HepG2 (cell line): ENCODE data around the gene AHNAK. TPM values are rescaled to one million over a fixed set of nuclear protein-coding genes. Genes with fewer than 3 reads are reported as not detected.
A peak's percentile ranks its signal among the peaks of the same experiment; 100 is the strongest.

ENCODE experiments used
- CEBPB ChIP-seq: IDR thresholded peaks from 2 replicates; pipeline ENCODE4 v1.6.1; 2011; ENCODE audit warnings: low read depth, low read length, improper control_type of control experiment, borderline replicate concordance
- JARID2 ChIP-seq: sonication (generic); formaldehyde crosslinking; IDR thresholded peaks from 2 replicates; pipeline ENCODE4 v1.8.1; 2023; ENCODE audit warnings: missing genetic modification reagents, inconsistent platforms; ENCODE audit not compliant: insufficient replicate concordance
- KMT2A ChIP-seq: sonication (generic); formaldehyde crosslinking; IDR thresholded peaks from 2 replicates; pipeline ENCODE4 v1.4.0; 2020; ENCODE audit warnings: missing genetic modification reagents
- PHF8 ChIP-seq: sonication (generic); formaldehyde crosslinking; IDR thresholded peaks from 2 replicates; pipeline ENCODE4 v1.5.0; 2020; ENCODE audit warnings: missing genetic modification reagents
- SIN3B ChIP-seq: fragments of 150-350 bp; IDR thresholded peaks from 2 replicates; pipeline ENCODE4 v1.6.1; 2014; ENCODE audit warnings: low read length
- SSRP1 ChIP-seq: IDR thresholded peaks from 2 replicates; pipeline ENCODE4 v1.6.1; 2016; ENCODE audit warnings: control low read depth
- STAT5B ChIP-seq: sonication (generic); formaldehyde crosslinking; IDR thresholded peaks from 2 replicates; pipeline ENCODE4 v1.4.0; 2020; ENCODE audit warnings: missing genetic modification reagents
- TCF12 ChIP-seq, 2 experiments: fragments of 450-650 bp in 1 of 2; sonication (generic) in 1 of 2; formaldehyde crosslinking in 1 of 2; IDR thresholded peaks; 2 replicates each; pipeline versions ENCODE4 v1.6.1 to v1.8.0; 2017 to 2022; ENCODE audit warnings: antibody characterized with exemption in 1 of 2, mild to moderate bottlenecking in 1 of 2, missing genetic modification reagents in 1 of 2, moderate library complexity in 1 of 2
- ZMYM4 ChIP-seq: sonication (generic); formaldehyde crosslinking; IDR thresholded peaks from 2 replicates; pipeline ENCODE4 v1.8.1; 2023; ENCODE audit warnings: mild to moderate bottlenecking, missing genetic modification reagents
- ZNF207 ChIP-seq: fragments of 450-650 bp; IDR thresholded peaks from 2 replicates; pipeline ENCODE4 v1.6.1; 2016; ENCODE audit warnings: antibody characterized with exemption, borderline replicate concordance
- ZNF225 ChIP-seq: sonication (generic); formaldehyde crosslinking; IDR thresholded peaks from 2 replicates; pipeline ENCODE4 v1.4.0; 2020; ENCODE audit warnings: mild to moderate bottlenecking, missing genetic modification reagents
- ZNF282 ChIP-seq: fragments of 450-650 bp; IDR thresholded peaks from 2 replicates; pipeline ENCODE4 v1.6.1; 2018; ENCODE audit not compliant: partially characterized antibody
- ZNF30 ChIP-seq: sonication (generic); formaldehyde crosslinking; IDR thresholded peaks from 2 replicates; pipeline ENCODE4 v1.5.0; 2020; ENCODE audit warnings: mild to moderate bottlenecking, missing genetic modification reagents
- ZNF367 ChIP-seq: sonication (generic); formaldehyde crosslinking; IDR thresholded peaks from 2 replicates; pipeline ENCODE4 v1.4.0; 2020; ENCODE audit warnings: missing genetic modification reagents, borderline replicate concordance
- ZNF460 ChIP-seq: sonication (generic); formaldehyde crosslinking; IDR thresholded peaks from 2 replicates; pipeline ENCODE4 v1.5.1; 2020; ENCODE audit warnings: missing genetic modification reagents, mild to moderate bottlenecking, borderline replicate concordance
- ZNF597 ChIP-seq: sonication (generic); formaldehyde crosslinking; IDR thresholded peaks from 2 replicates; pipeline ENCODE4 v1.5.0; 2020; ENCODE audit warnings: missing genetic modification reagents
- ZNF766 ChIP-seq: sonication (generic); formaldehyde crosslinking; IDR thresholded peaks from 2 replicates; pipeline ENCODE4 v1.5.0; 2020; ENCODE audit warnings: missing genetic modification reagents, borderline replicate concordance
- polyA plus RNA-seq, 8 experiments: library from polyadenylated mRNA; depleted of rRNA in 3 of 8; stranded (reverse) in 7 of 8; unstranded in 1 of 8; fragments of >200 nt; fragmentation: Illumina TruSeq in 4 of 8; extraction: Trizol in 4 of 8; gene quantifications; 2 replicates each; pipeline versions ENCODE4 v1.2.1 to v1.2.3, GENCODE V29; 2011 to 2016; ENCODE audit warnings: low read depth in 4 of 8, missing spikeins in 1 of 8, mixed read lengths in 1 of 8; ENCODE audit not compliant: insufficient read depth in 1 of 8
- total RNA-seq, 5 experiments: library from RNA; depleted of rRNA; stranded (reverse); fragments of >200 nt; fragmentation: Illumina TruSeq; extraction: Trizol; gene quantifications; 2 replicates each; pipeline ENCODE4 v1.2.3, GENCODE V29; 2016; ENCODE audit warnings: low read depth in 1 of 5
- TF ChIP-seq, protein P1 (sequence below): sonication (generic); formaldehyde crosslinking; IDR thresholded peaks from 2 replicates; pipeline ENCODE4 v1.9.0; 2022; ENCODE audit warnings: missing genetic modification reagents, mild to moderate bottlenecking, borderline replicate concordance
- TF ChIP-seq, protein P2 (sequence below): sonication (generic); formaldehyde crosslinking; IDR thresholded peaks from 2 replicates; pipeline ENCODE4 v1.5.0; 2020; ENCODE audit warnings: missing genetic modification reagents
- TF ChIP-seq, protein P3 (sequence below): sonication (generic); formaldehyde crosslinking; IDR thresholded peaks from 2 replicates; pipeline ENCODE4 v1.9.0; 2021; ENCODE audit warnings: missing genetic modification reagents, borderline replicate concordance
- TF ChIP-seq, protein P4 (sequence below): sonication (generic); formaldehyde crosslinking; IDR thresholded peaks from 2 replicates; pipeline ENCODE4 v1.4.0; 2020; ENCODE audit warnings: mild to moderate bottlenecking, missing genetic modification reagents

Gene AHNAK
- total and polyA plus RNA-seq, 2 of the 13 experiments (the other 11 are each of a cell fraction or from before 2014, with no cell fraction given) = 23.4 to 25.0 TPM

DNA sequence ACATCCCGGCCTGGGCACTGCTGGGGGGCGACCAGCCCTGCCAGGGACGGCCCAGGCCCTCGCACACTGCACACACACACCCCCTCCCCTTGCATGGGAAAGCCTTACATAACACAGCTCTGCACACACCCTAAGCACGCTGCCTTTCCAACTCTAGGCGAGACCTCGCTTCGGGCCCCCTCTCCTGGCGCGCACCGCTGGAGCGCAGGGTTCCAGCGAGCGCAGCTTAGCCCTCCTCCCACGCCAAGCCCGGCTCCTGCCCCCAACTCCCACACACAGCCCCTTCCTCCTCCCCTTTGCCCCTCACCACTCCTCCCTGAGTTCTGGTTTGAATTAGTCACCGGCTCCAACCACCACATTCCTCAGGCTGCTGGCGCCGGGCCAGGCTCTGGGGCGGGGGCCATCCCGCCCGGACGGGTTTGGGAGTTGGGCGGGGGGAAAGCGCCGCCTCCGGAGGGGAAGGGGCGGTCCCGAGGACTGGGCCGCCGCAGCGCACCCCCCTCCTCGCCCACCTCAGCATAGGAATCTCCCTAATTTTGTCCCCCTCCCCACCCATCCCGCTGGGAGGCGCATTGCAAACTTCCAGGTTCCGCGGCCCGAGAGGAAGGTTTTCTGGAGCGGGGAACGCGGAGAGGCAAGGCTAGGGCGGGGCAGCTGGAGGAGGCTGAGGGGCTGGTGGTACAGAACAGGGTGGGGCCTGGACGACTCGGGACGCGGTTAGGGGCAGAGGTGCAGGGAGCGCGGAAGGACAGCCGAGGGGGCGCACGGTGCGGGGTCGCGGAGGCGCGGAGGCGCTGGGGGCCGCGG is 966 bp downstream of the AHNAK start (continued):
- TF ChIP-seq SIN3B (no peak), ZNF207 (no peak), KMT2A (CRISPR knock-in tag) (peak; percentile 72), SSRP1 (CRISPR knock-in tag) (no peak), JARID2 (CRISPR knock-in tag) (no peak), ZNF766 (CRISPR knock-in tag) (no peak), STAT5B (CRISPR knock-in tag) (no peak), ZNF30 (no peak), ZNF597 (no peak), ZNF282 (no peak), ZNF460 (CRISPR knock-in tag) (peak; percentile 73; the same call in 1 of the 2 replicates), ZNF225 (CRISPR knock-in tag) (no peak), ZNF367 (no peak), CEBPB (no peak), TCF12 (IDR thresholded peaks at IDR 0.05) (no peak), TCF12 (CRISPR knock-in tag; IDR thresholded peaks at IDR 0.05) (no peak), PHF8 (no peak; the same call in none of the 2 replicates), ZMYM4 (CRISPR knock-in tag) (0 out of 2 replicates have a peak, but pooled peaks have one; percentile 62)
- TF ChIP-seq, protein P1, sequence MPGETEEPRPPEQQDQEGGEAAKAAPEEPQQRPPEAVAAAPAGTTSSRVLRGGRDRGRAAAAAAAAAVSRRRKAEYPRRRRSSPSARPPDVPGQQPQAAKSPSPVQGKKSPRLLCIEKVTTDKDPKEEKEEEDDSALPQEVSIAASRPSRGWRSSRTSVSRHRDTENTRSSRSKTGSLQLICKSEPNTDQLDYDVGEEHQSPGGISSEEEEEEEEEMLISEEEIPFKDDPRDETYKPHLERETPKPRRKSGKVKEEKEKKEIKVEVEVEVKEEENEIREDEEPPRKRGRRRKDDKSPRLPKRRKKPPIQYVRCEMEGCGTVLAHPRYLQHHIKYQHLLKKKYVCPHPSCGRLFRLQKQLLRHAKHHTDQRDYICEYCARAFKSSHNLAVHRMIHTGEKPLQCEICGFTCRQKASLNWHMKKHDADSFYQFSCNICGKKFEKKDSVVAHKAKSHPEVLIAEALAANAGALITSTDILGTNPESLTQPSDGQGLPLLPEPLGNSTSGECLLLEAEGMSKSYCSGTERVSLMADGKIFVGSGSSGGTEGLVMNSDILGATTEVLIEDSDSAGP (CRISPR knock-in tag) = peak; percentile 84; the same call in 1 of the 2 replicates
- TF ChIP-seq, protein P2, sequence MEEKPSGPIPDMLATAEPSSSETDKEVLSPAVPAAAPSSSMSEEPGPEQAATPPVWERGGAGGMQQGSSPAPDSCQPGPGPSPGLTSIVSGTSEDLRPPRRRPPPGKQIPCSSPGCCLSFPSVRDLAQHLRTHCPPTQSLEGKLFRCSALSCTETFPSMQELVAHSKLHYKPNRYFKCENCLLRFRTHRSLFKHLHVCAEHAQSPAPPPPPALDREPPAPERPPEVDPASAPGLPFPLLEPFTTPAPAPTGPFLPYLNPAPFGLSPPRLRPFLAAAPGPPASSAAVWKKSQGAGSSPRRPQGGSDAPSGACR (CRISPR knock-in tag) = peak; percentile 39; the same call in 1 of the 2 replicates
- TF ChIP-seq, protein P3, sequence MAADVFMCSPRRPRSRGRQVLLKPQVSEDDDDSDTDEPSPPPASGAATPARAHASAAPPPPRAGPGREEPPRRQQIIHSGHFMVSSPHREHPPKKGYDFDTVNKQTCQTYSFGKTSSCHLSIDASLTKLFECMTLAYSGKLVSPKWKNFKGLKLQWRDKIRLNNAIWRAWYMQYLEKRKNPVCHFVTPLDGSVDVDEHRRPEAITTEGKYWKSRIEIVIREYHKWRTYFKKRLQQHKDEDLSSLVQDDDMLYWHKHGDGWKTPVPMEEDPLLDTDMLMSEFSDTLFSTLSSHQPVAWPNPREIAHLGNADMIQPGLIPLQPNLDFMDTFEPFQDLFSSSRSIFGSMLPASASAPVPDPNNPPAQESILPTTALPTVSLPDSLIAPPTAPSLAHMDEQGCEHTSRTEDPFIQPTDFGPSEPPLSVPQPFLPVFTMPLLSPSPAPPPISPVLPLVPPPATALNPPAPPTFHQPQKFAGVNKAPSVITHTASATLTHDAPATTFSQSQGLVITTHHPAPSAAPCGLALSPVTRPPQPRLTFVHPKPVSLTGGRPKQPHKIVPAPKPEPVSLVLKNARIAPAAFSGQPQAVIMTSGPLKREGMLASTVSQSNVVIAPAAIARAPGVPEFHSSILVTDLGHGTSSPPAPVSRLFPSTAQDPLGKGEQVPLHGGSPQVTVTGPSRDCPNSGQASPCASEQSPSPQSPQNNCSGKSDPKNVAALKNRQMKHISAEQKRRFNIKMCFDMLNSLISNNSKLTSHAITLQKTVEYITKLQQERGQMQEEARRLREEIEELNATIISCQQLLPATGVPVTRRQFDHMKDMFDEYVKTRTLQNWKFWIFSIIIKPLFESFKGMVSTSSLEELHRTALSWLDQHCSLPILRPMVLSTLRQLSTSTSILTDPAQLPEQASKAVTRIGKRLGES (CRISPR knock-in tag) = no peak
- TF ChIP-seq, protein P4, sequence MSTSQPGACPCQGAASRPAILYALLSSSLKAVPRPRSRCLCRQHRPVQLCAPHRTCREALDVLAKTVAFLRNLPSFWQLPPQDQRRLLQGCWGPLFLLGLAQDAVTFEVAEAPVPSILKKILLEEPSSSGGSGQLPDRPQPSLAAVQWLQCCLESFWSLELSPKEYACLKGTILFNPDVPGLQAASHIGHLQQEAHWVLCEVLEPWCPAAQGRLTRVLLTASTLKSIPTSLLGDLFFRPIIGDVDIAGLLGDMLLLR (CRISPR knock-in tag) = no peak
